ENCODE measurements around the gene FAM234B.
"Not testable (repeated sequence)": the region's sequence is repeated elsewhere in the genome, so short reads cannot be mapped to it uniquely, and the experiment has no call there.

Gene FAM234B

GRCh38 chr12:13023811-13024530 is 20.2 kb upstream of the FAM234B start:
- no peak for DNase-seq

DNA sequence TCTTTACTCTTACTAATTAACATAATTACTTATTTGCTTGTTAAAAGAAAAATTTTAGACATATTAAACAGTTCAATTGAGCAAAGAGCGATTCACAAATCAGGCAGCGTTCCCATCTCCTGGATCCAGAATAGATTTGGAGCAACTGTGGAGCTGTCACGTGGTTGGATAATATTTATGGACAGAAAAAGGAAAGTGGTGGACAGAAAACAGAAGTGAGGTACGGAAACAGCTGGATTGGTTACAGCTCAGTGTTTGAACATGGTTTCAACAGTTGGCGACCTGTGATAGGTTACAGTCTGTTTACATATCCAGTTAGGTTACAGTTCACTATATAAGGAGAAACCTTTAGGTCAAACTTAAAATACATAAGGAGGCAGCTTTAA is 19.7 kb upstream of the FAM234B start:
- DNase-seq = no peak

DNA sequence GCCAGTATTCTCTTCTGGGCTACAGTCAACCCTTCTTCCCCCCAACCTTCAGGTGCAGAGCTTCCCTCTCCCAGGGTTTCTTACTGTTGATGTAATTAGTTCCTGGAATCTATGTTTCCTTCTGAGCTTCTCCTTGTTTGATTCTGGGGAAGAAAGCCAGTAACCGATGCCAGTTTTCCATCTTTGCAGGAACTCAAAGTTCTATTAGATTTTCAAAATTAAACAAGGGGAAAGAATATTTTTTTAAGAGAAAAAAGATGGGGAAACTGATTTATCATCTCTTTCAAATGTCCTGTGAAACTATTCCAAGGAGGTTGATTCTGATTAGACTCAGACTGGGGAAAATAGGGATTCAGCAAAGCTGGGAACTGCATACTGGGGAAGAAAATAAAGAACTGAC is 17.9 kb upstream of the FAM234B start:
- no peak for DNase-seq

- DNase-seq = no peak
Observed at GRCh38 chr12:13027032-13027431, 17.1 kb upstream of the FAM234B start.

- DNase-seq = no peak
Observed at GRCh38 chr12:13027508-13027907, 16.7 kb upstream of the FAM234B start.

DNA sequence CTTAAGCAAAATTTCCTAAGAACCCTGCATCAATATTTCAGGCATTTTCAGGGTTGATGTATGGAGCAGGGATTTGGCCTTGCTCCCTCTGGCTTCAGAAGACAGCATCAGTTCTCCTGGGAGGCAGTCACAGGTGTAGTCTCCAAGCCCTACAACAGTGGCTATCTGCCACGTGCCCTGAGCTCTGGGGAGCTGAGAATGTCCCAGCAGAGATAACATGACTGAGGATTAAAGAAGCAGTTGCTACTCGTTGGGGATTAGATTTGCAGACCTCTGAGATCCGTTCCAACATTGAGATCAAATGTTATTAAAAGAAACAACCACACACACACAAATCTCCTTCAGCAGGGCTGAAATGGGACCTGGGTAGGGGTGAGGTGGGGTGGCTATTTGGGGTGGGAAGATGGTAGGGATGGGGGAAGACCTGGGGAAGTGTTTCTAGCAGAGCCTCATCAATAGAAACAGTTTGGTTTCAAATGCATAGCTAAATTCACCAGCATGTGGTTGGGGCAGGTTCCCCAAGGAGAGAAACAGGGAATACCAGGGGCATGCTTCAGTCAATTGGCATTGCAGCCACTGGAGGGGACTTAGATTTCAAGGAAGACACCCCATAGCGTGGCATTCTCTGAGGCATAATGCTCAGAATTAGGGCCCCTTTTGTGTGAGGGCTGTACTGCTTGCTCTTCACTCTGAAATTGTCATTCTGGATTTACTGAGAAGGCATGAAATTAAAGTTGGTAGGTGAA is 15.2 kb upstream of the FAM234B start:
- no peak for DNase-seq

- no peak for DNase-seq
Observed at GRCh38 chr12:13030541-13031291, 13.5 kb upstream of the FAM234B start.

DNA sequence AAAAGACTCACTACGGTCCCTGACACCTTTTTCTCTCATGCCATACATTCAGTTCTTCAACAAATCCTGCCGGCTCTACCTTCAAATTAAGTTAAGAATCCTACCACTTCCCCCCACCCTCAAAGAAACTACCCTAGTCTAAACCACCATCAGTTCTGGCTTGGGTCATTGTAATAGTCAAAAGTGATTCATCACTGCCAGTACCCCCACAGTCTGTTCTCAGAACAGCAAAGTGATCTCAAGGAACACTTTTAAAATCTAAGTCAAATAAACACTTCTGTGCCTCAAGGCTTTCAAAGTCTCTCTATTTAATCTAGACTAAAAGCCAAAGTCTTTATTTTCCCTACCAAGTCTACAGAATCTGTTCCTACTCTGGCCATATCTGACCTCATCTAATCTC is 12.0 kb upstream of the FAM234B start:
- DNase-seq = no peak

- DNase-seq = peak; percentile 47
Observed at GRCh38 chr12:13033476-13033875, 10.7 kb upstream of the FAM234B start.

GRCh38 chr12:13035335-13035734 is 8.8 kb upstream of the FAM234B start:
- DNase-seq = not testable (repeated sequence)

DNA sequence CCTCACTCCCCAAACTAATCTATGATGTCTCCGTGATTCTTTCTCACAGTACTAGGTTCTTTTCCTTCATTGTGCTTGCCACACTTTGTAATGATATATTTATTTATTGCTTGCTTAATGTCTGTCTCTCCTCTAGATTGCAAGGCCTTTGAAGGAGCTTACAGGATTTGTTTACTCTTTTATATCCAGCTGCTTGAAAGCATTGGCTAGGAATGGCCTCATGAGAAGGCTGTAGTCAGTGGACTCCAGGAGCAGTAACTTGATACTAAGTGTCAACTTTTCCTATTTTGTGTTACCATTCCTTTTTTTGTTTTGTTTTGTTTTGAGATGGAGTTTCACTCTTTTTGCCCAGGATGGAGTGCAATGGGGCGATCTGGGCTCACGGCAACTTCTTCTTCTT is 7.3 kb upstream of the FAM234B start:
- DNase-seq = no peak

DNA sequence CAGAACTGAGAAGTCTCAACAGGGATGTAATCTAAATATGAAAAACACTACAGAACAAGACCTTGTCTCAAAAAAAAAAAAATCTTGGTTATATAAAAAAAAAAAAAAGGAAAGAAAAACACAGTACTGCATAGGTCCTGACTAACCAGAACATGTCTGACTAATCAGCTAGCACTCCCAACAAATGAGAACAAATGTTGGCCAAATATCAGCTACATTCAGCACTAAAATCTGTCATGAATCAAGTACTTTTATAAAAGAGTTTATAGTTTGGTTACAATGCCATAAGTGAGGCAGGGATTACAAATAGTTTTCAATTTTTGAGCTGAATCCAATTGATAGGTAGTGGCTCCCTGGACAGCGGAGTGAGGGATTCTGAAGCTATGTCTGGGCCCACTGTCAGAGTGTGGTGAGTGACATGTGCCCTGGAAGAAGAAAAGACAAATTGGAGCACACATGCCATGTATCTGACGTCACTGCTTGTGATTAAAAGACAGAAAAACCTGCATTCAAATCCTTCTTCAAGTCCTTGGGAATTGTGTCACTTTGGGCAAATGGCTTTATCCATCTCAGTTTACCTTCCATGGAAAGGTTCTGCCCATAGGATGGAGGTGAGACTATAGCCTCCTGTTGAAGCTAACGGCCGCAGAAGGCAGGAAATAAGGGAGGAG is 5.6 kb upstream of the FAM234B start:
- peak; percentile 78 for DNase-seq

- no peak for DNase-seq
Observed at GRCh38 chr12:13039328-13039956, 4.7 kb upstream of the FAM234B start.

GRCh38 chr12:13041224-13041623 is 3.0 kb upstream of the FAM234B start:
- no peak for DNase-seq

DNA sequence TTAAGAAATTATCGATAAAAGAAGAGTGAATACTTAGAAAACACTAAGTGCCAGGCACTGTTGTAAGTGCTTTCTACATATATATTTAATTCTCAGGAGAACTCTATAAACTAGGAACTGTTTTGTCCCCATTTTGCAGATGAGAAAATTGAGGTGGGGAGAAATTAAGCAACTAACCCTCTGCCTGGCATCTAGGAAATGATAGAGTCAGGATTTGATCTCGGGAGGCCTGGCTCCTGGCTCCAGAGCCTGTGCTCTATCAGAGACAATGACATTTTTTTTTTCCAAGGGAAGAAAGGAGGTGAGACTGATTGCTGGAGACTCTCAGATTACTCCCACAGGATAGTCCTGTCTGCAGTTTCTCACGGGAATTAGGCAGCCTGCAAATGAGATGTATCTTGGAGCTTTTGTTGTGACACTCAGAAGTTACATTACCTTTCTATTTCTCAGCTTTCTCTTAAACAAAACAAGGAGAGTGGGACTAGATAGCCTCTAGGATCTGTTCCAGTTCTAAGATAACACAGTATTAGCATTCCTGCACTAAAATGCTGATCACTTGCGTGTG is 1.4 kb upstream of the FAM234B start:
- DNase-seq = no peak

DNA sequence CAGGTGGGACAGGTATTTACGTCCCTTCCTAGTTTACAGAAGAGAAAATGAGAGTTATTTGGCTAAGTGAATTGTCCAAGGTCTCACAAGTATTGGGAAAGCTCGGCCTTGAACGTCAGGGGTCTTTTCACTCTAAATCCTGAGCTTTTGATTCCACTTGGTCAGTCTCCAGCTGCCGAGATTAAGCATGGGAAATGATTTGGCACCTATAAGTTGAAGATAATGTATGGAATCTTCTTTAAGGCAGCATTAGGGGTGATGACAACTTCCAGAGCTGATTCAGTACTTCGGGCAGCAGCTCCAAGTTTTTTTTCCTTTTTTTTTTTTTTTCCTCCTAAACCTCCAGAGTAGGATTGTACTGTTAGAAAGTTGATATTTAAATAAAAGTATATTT is 722 bp downstream of the FAM234B start:
- DNase-seq = peak; percentile 18

DNA sequence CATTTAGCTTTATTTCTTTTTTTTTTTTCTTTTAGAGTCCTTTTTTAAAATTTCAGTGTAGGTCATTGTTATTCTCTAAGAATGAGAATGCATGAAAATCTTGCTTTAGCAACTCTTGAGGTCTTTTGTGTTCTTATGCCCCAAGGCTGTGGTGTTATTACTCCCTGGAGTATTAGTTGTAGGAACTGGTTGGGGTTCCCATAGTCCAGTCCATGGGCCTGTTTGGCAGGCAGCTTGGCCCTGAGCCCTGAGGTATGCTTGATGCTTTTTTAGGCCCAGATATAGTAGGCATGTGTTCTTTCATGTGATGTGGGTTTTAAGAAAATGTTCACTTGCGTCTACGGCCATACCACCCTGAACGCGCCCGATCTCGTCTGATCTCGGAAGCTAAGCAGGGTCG is 1.6 kb downstream of the FAM234B start:
- DNase-seq = no peak

- no peak for DNase-seq
Observed at GRCh38 chr12:13046964-13047363, 2.8 kb downstream of the FAM234B start.

DNA sequence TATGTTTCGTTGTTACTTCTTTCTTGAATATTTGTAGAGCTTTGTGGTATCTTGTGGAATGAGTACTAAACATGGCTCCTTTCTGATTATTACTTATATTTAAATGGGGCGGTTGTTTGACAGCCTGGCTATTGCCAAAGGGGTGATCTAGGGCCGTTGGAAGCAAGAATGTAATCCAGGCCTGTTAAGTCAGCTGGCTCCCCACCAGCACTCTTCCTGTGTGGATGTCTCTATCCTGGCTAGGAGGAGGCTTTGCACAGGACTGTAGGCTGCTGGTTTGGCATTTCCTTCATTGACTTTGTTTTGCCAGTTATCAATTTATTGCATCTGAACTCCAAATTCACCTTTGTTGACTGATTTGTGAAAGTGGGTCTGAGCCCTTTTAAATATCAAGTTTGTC is 5.6 kb downstream of the FAM234B start:
- peak; percentile 35 for DNase-seq

DNA sequence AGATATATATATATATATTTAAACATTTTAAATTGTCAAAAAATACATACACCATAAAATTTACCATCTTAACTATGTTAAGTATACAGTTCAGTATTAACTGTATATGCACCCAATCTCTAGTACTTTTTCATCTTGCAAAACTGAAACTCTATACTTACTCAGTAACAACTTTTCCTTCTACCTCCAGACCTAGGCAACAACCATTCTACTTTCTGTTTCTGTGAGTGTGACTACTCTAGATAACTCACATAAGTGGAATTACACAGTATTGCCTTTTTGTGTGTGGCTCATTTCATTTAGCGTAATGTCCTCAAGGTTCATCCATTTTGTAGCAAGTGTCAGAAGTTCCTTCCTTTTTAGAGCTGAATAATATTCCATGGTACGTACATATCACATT is 8.2 kb downstream of the FAM234B start:
- DNase-seq = no peak

- DNase-seq = not testable (repeated sequence)
Observed at GRCh38 chr12:13053617-13054016, 9.4 kb downstream of the FAM234B start.

DNA sequence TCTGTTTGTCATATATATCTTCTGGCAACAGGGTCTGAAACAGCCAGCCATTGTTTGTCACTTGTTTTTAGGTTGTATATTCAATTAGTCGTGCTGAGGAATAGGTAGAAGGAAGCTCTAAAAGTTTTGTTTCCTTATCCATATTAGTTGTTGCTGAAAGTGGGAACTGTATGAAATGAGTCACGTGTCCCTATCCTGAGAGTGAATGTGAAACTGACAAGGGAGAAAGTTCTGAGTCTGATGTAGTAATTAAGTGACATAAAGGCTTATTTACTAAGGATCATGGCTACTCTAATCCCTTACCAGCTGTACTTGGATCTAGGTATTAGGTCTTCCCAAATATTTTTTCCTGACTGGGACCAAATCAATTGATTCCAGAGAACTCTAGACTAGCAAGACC is 16.4 kb downstream of the FAM234B start:
- no peak for DNase-seq

DNA sequence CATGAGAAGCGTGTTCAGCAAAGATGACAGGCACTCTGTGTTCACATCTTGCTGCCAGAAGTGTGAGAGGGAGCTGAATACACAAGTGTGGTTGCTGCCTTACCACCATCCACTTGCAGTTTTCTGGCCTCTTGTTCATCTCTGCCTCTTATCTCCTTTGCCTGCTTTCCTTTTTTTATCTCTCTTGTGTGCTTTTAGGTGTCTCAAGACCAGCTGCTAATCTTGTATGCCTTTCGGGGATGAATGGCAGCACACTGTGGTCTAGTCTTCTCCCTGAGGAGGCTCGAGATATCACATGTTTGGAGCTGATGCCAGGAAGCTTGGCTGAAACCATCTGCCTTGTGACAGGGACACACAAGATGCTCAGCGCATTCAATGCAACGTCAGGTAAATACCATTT is 17.2 kb downstream of the FAM234B start:
- DNase-seq = no peak
